NCI-H187 (cell line): Measurements from ENCODE around the gene ID1.

Experiments
- DNase-seq, 2 experiments: peaks; one replicate each; lab custom pipeline; 2025; lab: John Stamatoyannopoulos, UW

The ID1 gene

GRCh38 chr20:31605031-31605901 is at the start of gene ID1:
Gene ID1 (plus strand): TSS chr20:31605289. CDS start chr20:31605388, 99 bp downstream.
- peak; percentile 92 to 97 for DNase-seq

GRCh38 chr20:31559704-31560093 is 45.4 kb upstream of the ID1 start:
- DNase-seq, result no peak

GRCh38 chr20:31560094-31560745 is 44.9 kb upstream of the ID1 start:
- DNase-seq, result no peak

- no peak for DNase-seq
These were observed 44.1 kb upstream of the ID1 start for GRCh38 chr20:31560746-31561598.

- DNase-seq, result peak; percentile 11 to 52
These were observed 42.8 kb upstream of the ID1 start for GRCh38 chr20:31562241-31562640.

GRCh38 chr20:31564284-31564683 is 40.8 kb upstream of the ID1 start:
- DNase-seq, result no peak

GRCh38 chr20:31565699-31566318 is 39.3 kb upstream of the ID1 start:
- peak in 1 of 2 experiments; percentile 4 for DNase-seq

GRCh38 chr20:31566319-31566657 is 38.8 kb upstream of the ID1 start:
- no peak for DNase-seq

GRCh38 chr20:31566658-31567379 is 38.3 kb upstream of the ID1 start:
- DNase-seq, result peak; percentile 60 to 66

GRCh38 chr20:31567380-31567720 is 37.7 kb upstream of the ID1 start:
- no peak for DNase-seq

GRCh38 chr20:31568041-31568731 is 36.9 kb upstream of the ID1 start:
- DNase-seq, result no peak

GRCh38 chr20:31568773-31569162 is 36.3 kb upstream of the ID1 start:
- no peak for DNase-seq

GRCh38 chr20:31569163-31570020 is 35.7 kb upstream of the ID1 start:
- DNase-seq, result peak in 1 of 2 experiments; percentile 67

GRCh38 chr20:31570021-31570463 is 35.0 kb upstream of the ID1 start:
- DNase-seq, result no peak

- no peak for DNase-seq
These were observed 34.1 kb upstream of the ID1 start for GRCh38 chr20:31570735-31571617.

GRCh38 chr20:31572042-31572700 is 32.9 kb upstream of the ID1 start:
- no peak for DNase-seq

- peak; percentile 94 to 97 for DNase-seq
These were observed 32.2 kb upstream of the ID1 start for GRCh38 chr20:31572701-31573554.
